ENCODE measurements around the gene TACC2.
"Not testable (repeated sequence)": the region's sequence is repeated elsewhere in the genome, so short reads cannot be mapped to it uniquely, and the experiment has no call there.

TACC2 gene

GRCh38 chr10:122001698-122002097 lies 12.7 kb downstream of the TACC2 start:
- H3K4me3 ChIP-seq (ENCODE audit: low read depth, low read length): no peak overlapping the region
- no peak for TF ChIP-seq CTCF (IDR thresholded peaks at IDR 0.05; ENCODE audit: low read depth, low read length)

- TF ChIP-seq CTCF (IDR thresholded peaks at IDR 0.05; ENCODE audit: low read depth, low read length): no peak
Observed at GRCh38 chr10:122007415-122007814, 18.5 kb downstream of the TACC2 start.

GRCh38 chr10:122010405-122011050 lies 21.6 kb downstream of the TACC2 start:
- TF ChIP-seq CTCF (IDR thresholded peaks at IDR 0.05; ENCODE audit: low read depth, low read length): no peak
- no peak overlapping the region for H3K4me3 ChIP-seq (ENCODE audit: low read depth, low read length)

More at GRCh38 chr10:122007415-122007814, 18.5 kb downstream of the TACC2 start:
- no peak overlapping the region for H3K4me3 ChIP-seq (ENCODE audit: low read depth, low read length)

GRCh38 chr10:122012731-122013130 lies 23.8 kb downstream of the TACC2 start:
- TF ChIP-seq CTCF (IDR thresholded peaks at IDR 0.05; ENCODE audit: low read depth, low read length): no peak
- no peak overlapping the region for H3K4me3 ChIP-seq (ENCODE audit: low read depth, low read length)

- no peak overlapping the region for H3K4me3 ChIP-seq (ENCODE audit: low read depth, low read length)
- no peak for TF ChIP-seq CTCF (IDR thresholded peaks at IDR 0.05; ENCODE audit: low read depth, low read length)
Observed at GRCh38 chr10:122013311-122013780, 24.4 kb downstream of the TACC2 start.

GRCh38 chr10:122014652-122015248 lies 25.8 kb downstream of the TACC2 start:
- no peak overlapping the region for H3K4me3 ChIP-seq (ENCODE audit: low read depth, low read length)

GRCh38 chr10:122017926-122018325 lies 29.0 kb downstream of the TACC2 start:
- not testable (repeated sequence) for H3K4me3 ChIP-seq (ENCODE audit: low read depth, low read length)

More at GRCh38 chr10:122014652-122015248, 25.8 kb downstream of the TACC2 start:
- no peak for TF ChIP-seq CTCF (IDR thresholded peaks at IDR 0.05; ENCODE audit: low read depth, low read length)
